PC-3 (cell line): ENCODE data around the gene TANGO6.

Experiments
- EZH2 ChIP-seq: fragments of 300-600 bp; sonication (generic); IDR thresholded peaks from one replicate; pipeline ENCODE4 v1.6.1; 2017; ENCODE audit warnings: antibody characterized with exemption, mild to moderate bottlenecking, low read length; ENCODE audit not compliant: unreplicated experiment
- EZH2phosphoT487 ChIP-seq: fragments of 300-600 bp; sonication (generic); IDR thresholded peaks from 2 replicates; pipeline ENCODE4 v1.6.1; 2018; ENCODE audit warnings: mild to moderate bottlenecking, antibody characterized with exemption, low read length, borderline replicate concordance
- TF ChIP-seq, protein P1 (sequence below): fragments of 300-600 bp; sonication (generic); conservative IDR thresholded peaks from 2 replicates; pipeline ENCODE4 v1.5.1; 2017; ENCODE audit warnings: antibody characterized with exemption, low read depth, mild to moderate bottlenecking, low read length

DNA sequence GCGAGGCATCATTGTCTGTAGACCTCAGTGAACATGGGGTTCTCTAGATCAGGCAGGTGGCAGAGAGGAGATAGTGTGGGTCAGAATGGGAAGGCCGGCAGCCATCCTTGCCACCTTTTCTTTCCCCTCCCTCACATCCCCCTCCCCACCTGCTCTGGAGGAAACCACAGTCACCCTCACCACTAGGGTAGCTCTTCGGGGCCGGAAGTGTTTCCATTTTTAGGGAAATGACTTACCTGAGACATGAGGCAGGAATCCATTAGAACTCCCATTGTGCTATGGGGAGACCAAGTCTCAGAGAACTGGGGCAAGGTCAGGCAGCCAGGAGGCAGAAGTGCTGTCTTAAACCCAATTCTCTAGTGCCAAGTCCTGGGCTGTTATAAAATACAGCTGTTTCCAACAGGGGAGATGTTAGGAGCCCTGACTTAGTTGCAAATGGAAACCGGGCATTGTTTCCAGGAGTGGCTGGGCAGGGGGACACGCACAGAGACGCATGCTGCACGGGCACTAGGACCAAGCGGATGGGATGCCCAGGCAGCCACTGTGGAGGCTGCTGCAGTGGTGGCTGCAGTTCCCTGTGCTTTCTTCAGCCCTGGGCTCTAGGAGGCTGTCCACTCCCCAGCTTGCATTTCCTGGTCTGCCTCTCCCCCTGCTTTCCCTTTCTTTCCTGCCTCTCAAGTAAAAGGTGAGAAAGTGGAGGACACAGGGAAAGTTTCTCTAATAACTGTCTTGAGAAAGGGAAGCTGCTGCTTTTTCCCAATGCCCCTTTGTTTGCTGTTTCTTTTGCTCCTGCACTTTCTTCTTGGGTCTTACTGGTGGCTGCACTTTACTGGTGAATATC is 265.0 kb downstream of the TANGO6 start:
- TF ChIP-seq, protein P1, sequence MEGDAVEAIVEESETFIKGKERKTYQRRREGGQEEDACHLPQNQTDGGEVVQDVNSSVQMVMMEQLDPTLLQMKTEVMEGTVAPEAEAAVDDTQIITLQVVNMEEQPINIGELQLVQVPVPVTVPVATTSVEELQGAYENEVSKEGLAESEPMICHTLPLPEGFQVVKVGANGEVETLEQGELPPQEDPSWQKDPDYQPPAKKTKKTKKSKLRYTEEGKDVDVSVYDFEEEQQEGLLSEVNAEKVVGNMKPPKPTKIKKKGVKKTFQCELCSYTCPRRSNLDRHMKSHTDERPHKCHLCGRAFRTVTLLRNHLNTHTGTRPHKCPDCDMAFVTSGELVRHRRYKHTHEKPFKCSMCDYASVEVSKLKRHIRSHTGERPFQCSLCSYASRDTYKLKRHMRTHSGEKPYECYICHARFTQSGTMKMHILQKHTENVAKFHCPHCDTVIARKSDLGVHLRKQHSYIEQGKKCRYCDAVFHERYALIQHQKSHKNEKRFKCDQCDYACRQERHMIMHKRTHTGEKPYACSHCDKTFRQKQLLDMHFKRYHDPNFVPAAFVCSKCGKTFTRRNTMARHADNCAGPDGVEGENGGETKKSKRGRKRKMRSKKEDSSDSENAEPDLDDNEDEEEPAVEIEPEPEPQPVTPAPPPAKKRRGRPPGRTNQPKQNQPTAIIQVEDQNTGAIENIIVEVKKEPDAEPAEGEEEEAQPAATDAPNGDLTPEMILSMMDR: no peak
- TF ChIP-seq EZH2: no peak
- TF ChIP-seq EZH2phosphoT487: no peak
